ENCODE results near the gene BMP6. TPM values are rescaled to one million over a fixed set of nuclear protein-coding genes. Genes with fewer than 3 reads are reported as not detected.

Gene BMP6
- total RNA-seq, 1 donor from 2014 or later, result 9.0 TPM

DNA sequence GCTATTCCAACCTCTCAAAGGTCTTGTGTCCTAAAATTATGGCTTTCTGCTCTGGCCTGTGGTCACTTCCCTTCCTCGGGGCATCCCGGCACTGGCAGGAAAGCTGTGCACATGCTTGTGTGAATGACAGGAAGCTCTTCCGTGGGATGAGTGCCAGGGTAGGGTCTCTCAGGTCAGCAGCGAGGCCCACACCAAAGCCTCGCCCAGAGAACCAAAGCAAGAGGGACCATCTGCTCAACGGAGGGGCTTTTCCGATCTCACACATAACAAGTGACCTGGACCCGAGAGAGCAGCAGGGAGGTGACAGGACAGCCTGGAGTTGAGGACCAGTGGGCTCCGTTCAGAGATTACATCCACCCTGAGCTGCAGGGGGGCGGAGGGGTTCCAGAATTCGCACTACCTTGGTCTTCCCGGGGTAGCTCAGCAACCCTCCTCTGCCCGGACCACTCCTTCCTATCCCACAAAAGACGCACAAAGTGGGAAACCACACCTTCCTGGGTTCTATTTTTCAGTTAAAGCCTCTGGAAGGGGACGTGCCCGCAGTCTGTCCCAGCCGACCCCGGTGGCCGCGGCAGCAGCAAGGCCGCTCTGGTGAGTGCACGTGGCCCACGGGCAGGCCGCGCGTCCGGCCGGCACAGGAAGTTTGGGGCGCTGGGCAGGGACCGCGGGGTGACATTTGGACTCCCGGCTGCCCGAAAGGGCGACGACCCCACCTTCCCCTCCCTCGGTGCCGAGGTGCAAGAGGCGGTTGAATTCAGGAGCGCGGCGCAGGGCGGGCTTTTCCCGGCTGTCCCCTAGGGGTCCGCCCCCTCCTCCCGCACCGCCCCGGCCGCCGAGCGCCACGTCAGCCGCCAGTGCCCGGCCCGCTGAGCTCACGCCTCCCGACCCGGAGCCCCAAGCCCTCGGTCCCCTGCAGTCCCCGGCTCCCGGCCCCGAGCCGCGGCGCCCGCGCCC lies 183.7 kb downstream of the BMP6 start:
- intact Hi-C loops (cut with DNase I), result no loop called here
- DNase-seq (ENCODE audit: low spot score) (peak; percentile 75), ATAC-seq (peak; percentile 64)

- ATAC-seq (no peak), DNase-seq (ENCODE audit: low spot score) (no peak)
- intact Hi-C loops (cut with DNase I), result no loop called here
These were observed 184.4 kb downstream of the BMP6 start for GRCh38 chr6:7910298-7910653.

DNA sequence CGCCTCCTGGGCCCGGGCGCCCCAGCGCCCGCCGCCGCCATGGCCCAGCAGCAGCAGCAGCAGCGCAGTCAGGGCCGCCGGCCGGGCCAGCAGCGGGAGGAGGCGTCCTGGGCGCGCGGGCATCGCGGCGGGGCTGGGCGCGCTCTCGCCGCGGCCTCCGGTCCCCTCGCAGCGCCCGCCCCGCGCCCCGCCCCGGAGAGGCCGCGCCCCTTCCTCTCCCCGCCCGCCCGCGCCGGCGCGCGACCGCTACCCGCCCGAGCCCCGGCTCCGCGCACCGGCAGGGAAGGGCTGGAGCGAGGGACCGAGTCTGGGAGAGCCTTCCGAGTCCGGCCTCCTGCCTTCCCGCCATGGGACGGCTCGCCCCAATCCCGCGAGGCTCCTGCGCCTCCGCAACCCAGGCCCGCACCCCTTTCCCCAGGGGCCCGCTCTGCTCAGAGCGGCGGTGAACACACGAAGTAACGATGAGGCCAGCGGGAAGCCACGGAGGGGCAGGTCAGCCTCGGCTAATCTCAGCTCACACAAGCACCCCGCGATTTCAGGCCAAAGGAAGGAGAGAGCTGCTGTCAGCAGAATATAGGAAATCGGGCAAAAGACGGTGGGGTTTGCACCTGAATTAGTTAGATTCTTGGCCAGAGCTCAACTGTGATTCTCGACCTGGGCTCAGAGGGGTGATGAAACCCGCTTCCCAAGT lies 184.9 kb downstream of the BMP6 start, which contains the start of gene TXNDC5:
TXNDC5 (minus strand) TSS at position 135 of the 691 bp plus-strand sequence; CDS start at position 123, 12 bp downstream.
- intact Hi-C loops (cut with DNase I), result no loop called here
- peak; percentile 87 for ATAC-seq
- DNase-seq (ENCODE audit: low spot score), result peak; percentile 90

DNA sequence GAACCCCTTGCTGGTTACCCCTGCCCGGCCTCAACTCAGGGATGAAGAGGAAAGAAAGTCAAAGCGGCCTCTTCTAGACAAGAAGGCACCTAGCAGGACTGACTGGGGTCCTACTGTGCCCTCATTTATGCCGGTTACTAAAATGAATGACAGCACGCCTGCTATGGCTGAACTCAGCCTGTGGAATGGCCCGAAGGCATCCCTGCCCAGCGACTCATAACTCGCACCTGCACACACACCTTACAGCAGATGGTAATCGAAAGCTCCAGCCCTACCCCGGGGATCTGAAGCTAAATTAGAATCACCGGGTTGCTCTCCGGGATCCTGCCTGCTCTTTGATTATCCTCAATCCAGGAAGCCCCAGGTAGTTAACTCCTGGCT lies 185.4 kb downstream of the BMP6 start:
- intact Hi-C loops (cut with DNase I), result no loop called here
- DNase-seq (ENCODE audit: low spot score) (no peak), ATAC-seq (peak; percentile 4)

GRCh38 chr6:7912024-7912423 lies 186.1 kb downstream of the BMP6 start:
- DNase-seq (ENCODE audit: low spot score) (no peak), ATAC-seq (peak; percentile 54)
- intact Hi-C loops (cut with DNase I), result no loop called here

- DNase-seq (ENCODE audit: low spot score) (no peak), ATAC-seq (no peak)
- intact Hi-C loops (cut with DNase I), result no loop called here
These were observed 187.0 kb downstream of the BMP6 start for GRCh38 chr6:7912736-7913517.

- ATAC-seq, result no peak
- intact Hi-C loops (cut with DNase I), result no loop called here
- no peak for DNase-seq (ENCODE audit: low spot score)
These were observed 188.4 kb downstream of the BMP6 start for GRCh38 chr6:7914311-7914710.

- peak; percentile 45 for ATAC-seq
- intact Hi-C loops (cut with DNase I), result no loop called here
- DNase-seq (ENCODE audit: low spot score), result no peak
These were observed 189.3 kb downstream of the BMP6 start for GRCh38 chr6:7914991-7915789.

DNA sequence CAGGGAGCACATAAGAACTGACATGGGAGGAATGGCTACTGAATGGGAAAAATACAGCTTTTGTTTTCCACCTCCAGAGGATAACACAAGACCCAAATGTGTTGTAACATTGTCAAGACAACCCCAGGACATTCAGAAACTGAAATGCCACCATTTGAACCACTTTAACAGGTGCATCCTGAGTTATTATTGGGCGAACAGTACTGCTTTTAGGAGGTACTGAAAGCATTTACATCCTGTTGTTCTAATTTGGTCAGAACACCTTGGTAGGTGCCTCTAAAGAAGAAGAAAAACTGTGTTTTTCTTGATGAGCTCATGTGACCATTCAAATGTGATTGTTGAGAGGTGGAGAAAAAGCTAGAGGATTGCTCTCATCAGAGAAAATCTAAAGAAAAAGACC lies 191.1 kb downstream of the BMP6 start:
- intact Hi-C loops (cut with DNase I), result no loop called here
- ATAC-seq (no peak), DNase-seq (ENCODE audit: low spot score) (no peak)

DNA sequence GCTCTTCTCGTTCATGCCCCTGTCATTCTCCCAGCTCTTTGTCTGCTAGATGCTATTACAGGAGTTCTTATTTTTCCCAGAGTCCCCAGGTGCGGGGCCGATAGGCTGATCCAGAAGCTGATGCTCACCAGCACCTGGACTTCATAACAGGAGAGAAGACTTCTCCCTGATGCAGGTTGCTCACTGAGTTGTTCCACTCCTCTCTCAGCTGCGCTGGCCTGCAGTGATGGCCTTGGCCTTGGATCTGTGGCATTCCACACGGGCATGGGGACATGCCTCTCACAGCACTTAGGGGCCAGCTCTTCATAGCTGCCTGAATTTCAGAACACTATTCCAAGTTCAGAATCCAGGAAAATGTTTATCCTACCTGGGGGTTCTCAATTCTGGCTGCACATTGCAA lies 191.8 kb downstream of the BMP6 start:
- ATAC-seq (no peak), DNase-seq (ENCODE audit: low spot score) (no peak)
- intact Hi-C loops (cut with DNase I), result no loop called here

DNA sequence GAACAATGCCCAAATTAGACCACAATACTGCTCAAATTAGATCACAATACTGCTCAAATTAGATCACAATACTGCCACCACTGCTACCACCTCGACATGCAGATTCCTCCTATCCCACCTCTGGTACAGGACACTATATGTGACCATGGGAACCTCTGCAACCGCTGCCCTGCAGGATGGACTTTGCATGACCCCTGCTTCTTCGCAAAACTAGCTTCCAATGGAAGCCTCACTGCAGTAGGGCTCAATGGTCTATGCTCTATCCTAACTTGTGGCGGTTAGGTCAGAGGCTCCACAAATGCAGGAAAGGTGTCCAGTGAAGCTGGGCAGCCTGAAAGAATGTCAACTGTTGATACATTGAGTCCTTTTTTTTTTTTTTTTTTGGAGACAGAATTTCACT lies 192.5 kb downstream of the BMP6 start:
- ATAC-seq, result no peak
- intact Hi-C loops (cut with DNase I), result no loop called here
- no peak for DNase-seq (ENCODE audit: low spot score)

DNA sequence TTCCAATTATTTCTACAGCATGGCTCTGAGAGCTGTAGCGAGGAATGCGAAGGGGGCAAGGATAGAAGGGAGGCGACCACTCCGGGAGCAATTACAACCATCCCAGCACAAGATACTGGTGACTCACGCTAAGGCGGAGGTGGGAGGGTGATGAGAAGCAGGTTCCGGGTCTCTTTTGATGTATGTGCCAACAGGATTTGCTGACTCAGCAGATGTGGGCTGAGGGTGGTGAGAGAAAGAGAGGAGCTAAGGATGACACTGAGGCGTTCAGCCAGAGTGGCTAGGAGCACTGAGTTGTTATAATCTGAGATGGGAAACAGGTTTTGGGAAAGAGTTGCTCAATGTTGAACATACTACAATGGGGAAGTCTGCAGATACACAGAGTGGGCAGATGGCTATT lies 194.0 kb downstream of the BMP6 start:
- intact Hi-C loops (cut with DNase I), result no loop called here
- DNase-seq (ENCODE audit: low spot score) (no peak), ATAC-seq (no peak)

GRCh38 chr6:7920425-7920824 lies 194.5 kb downstream of the BMP6 start:
- DNase-seq (ENCODE audit: low spot score) (no peak), ATAC-seq (no peak)
- intact Hi-C loops (cut with DNase I), result no loop called here

GRCh38 chr6:7921046-7921445 lies 195.1 kb downstream of the BMP6 start:
- intact Hi-C loops (cut with DNase I), result no loop called here
- ATAC-seq (no peak), DNase-seq (ENCODE audit: low spot score) (no peak)

- intact Hi-C loops (cut with DNase I), result no loop called here
- no peak for DNase-seq (ENCODE audit: low spot score)
- no peak for ATAC-seq
These were observed 195.8 kb downstream of the BMP6 start for GRCh38 chr6:7921632-7922092.

- DNase-seq (ENCODE audit: low spot score) (no peak), ATAC-seq (no peak)
- intact Hi-C loops (cut with DNase I), result no loop called here
These were observed 196.7 kb downstream of the BMP6 start for GRCh38 chr6:7922596-7922995.

- no peak for ATAC-seq
- intact Hi-C loops (cut with DNase I), result no loop called here
These were observed 199.0 kb downstream of the BMP6 start for GRCh38 chr6:7924867-7925266.

More at GRCh38 chr6:7924867-7925266, 199.0 kb downstream of the BMP6 start:
- no peak for DNase-seq (ENCODE audit: low spot score)

Measured in sciatic nerve (tissue), 2 donors.